ENCODE results near the gene CLPTM1L. TPM values are rescaled to one million over a fixed set of nuclear protein-coding genes. Genes with fewer than 3 reads are reported as not detected.

CLPTM1L gene
- 215 and 519 TPM in 2 replicates for total RNA-seq (2011; cell fraction: chromatin; rRNA removed; ENCODE audit: low replicate concordance)
- 574 and 584 TPM in 2 replicates for total RNA-seq (2011; cell fraction: nucleolus; rRNA removed)
- 409 and 456 TPM in 2 replicates for total RNA-seq (2011; cell fraction: nucleoplasm; rRNA removed)
- total RNA-seq (2014; rRNA removed), result 217 and 249 TPM in 2 replicates
- 132 and 136 TPM in 2 replicates for total RNA-seq (2014; rRNA removed; fragmentation: Illumina TruSeq; extraction: Trizol)
- total RNA-seq (2015; rRNA removed; fragmentation: Illumina TruSeq; extraction: Trizol), result 177 and 179 TPM in 2 replicates
- 145 and 152 TPM in 2 replicates for total RNA-seq (2021)
- polyA plus RNA-seq (2011; rRNA removed), result 130 and 184 TPM in 2 replicates
- polyA plus RNA-seq (2011; cell fraction: cytosol; rRNA removed), result 150 and 221 TPM in 2 replicates
- 196 and 245 TPM in 2 replicates for polyA plus RNA-seq (2011; cell fraction: nucleus; rRNA removed)
- polyA plus RNA-seq (2012), result 110 and 155 TPM in 2 replicates
- polyA plus RNA-seq (2014; fragmentation: Illumina TruSeq; extraction: Trizol), result 198 and 213 TPM in 2 replicates
- 10 to 100 TPM in 1 of 2 experiments, 1 to 10 TPM in 1; 3.5 to 14.1 TPM for polyA plus RNA-seq (2014; fragmentation: Nextera tagmentation; extraction: Ambion mirVana)
- 180 and 181 TPM in 2 replicates for polyA plus RNA-seq (2014; rRNA removed)
- polyA minus RNA-seq (2011; rRNA and poly(A)+ RNA removed), result 112 and 228 TPM in 2 replicates
- 74.7 and 93.6 TPM in 2 replicates for polyA minus RNA-seq (2011; cell fraction: cytosol; rRNA and poly(A)+ RNA removed)
- polyA minus RNA-seq (2011; cell fraction: nucleus; rRNA and poly(A)+ RNA removed), result 73.0 and 82.1 TPM in 2 replicates
- Bru-seq, nascent RNA, result percentile 84 among the genes with signal in this experiment
- percentile 80 among the genes with signal in this experiment for BruChase-seq, experiment 1, labeled RNA remaining after a 2-hour chase
- BruChase-seq, experiment 2, labeled RNA remaining after a 6-hour chase, result percentile 87 among the genes with signal in this experiment
- long read RNA-seq, experiment 1, transcript CLPTM1L-216 (16 exons, 2,032 nt), result minor isoform, 20 of 1,961 reads
- long read RNA-seq, experiment 1, transcript CLPTM1L-215 (4 exons, 382 nt), result minor isoform, 11 of 1,961 reads
- long read RNA-seq, experiment 1, transcript CLPTM1L-201 (17 exons, 2,500 nt), result major isoform, 1,375 of 1,961 reads
- long read RNA-seq, experiment 1, partial matches to known transcripts, result 209 of 1,961 reads
- long read RNA-seq, experiment 1, other reads (novel, unspliced or antisense), result 344 of 1,961 reads
- long read RNA-seq, experiment 2, transcript CLPTM1L-201 (17 exons, 2,500 nt), result major isoform, 88 of 156 reads
- long read RNA-seq, experiment 2, partial matches to known transcripts, result 38 of 156 reads
- long read RNA-seq, experiment 2, other reads (novel, unspliced or antisense), result 29 of 156 reads
- long read RNA-seq, experiment 3, partial matches to known transcripts, result 6 of 30 reads
- long read RNA-seq, experiment 3, other reads (novel, unspliced or antisense), result 17 of 30 reads

- H3K36me3 ChIP-seq (ENCODE audit: control insufficient read depth, insufficient read depth, low read length), result peaks cover 40% of the 10 kb centered on the region
- ATAC-seq (peak; percentile 86), FAIRE-seq (peak; percentile 49), DNase-seq (ENCODE audit: extremely low read depth in 1 of 4, low spot score in 3 of 4) (peak; percentile 96 to 98 (median 98))
- TSS peak; percentile 85 for BruUV-seq (replicated peaks)
- H3K4me3 ChIP-seq, result peak within 1 kb of the TSS; percentile 99
- H2AFZ ChIP-seq (ENCODE audit: low read depth, low read length), result peak within 1 kb of the TSS; percentile 91
- H3K9me1 ChIP-seq (ENCODE audit: control insufficient read depth, insufficient read depth, low read length), result no peaks in the 10 kb centered on the region
- in situ Hi-C loops (cut with MboI) (no loop called here), intact Hi-C loops (cut with micrococcal nuclease) (no loop called here)
- H4K20me1 ChIP-seq (replicated peaks; ENCODE audit: control insufficient read depth, insufficient read depth, low read length), result peaks cover 4% of the 10 kb centered on the region; the same call in 1 of the 2 replicates
- H3K27ac ChIP-seq (ENCODE audit: extremely low read depth, low read depth, low read length), result peak within 1 kb of the TSS; percentile 78
- peak within 1 kb of the TSS; percentile 97 to 99 for H3K9ac ChIP-seq (ENCODE audit: insufficient read depth in 1 of 2, low read depth in 2 of 2, low read length in 2 of 2)
- CTCF ChIA-PET (ENCODE audit: low intra/inter-chr PET ratio), result no interaction called here
- POLR2A ChIA-PET, result interaction anchor here (0.6 to 2.9 kb wide), 6 partner anchors 8 to 575 kb away, joined by 3 to 19 read pairs (median 3); no protein-coding TSS in a partner anchor
- peaks cover 41% of the 10 kb centered on the region for H3K79me2 ChIP-seq (ENCODE audit: control insufficient read depth, insufficient read depth, low read length)
- no peaks in the 10 kb centered on the region for H3K9me3 ChIP-seq (replicated peaks; ENCODE audit: control insufficient read depth, insufficient read depth, low read depth, low read length)
- H3K4me2 ChIP-seq (ENCODE audit: insufficient read depth, low read length), result peak within 1 kb of the TSS; percentile 97
- peaks cover 15 to 34% of the 10 kb centered on the region in 2 experiments; a peak in 4 of 5 replicates for H3K4me1 ChIP-seq (replicated peaks in 1 of 2; ENCODE audit: control insufficient read depth in 2 of 2, insufficient read depth in 2 of 2, low read length in 2 of 2)
- H3K27me3 ChIP-seq (ENCODE audit: control insufficient read depth in 2 of 2, insufficient read depth in 2 of 2, low read length in 2 of 2), result no peaks in the 10 kb centered on the region
- under 1% methylated on average over 72 of the region's 87 CpGs for WGBS (ENCODE audit: insufficient coverage, low coverage, missing lambda C conversion rate)
- TF ChIP-seq GTF3C2 (IDR thresholded peaks at IDR 0.05; ENCODE audit: borderline replicate concordance, extremely low read depth, insufficient read length) (no peak), DDX20 (tag; IDR thresholded peaks at IDR 0.05; ENCODE audit: low read depth) (no peak), MAZ (CRISPR knock-in tag; conservative IDR thresholded peaks at IDR 0.05 in 1 of 2, IDR thresholded peaks at IDR 0.05 in 1 of 2) (peak in 1 of 2 experiments; percentile 92; a peak in 3 of 4 replicates), GABPA (tag; conservative IDR thresholded peaks at IDR 0.05; ENCODE audit: low read depth) (peak; percentile 98), ZHX1 (conservative IDR thresholded peaks at IDR 0.05; ENCODE audit: low read length) (0 out of 2 replicates have a peak, but pooled peaks have one; percentile 11), GATAD2A (IDR thresholded peaks at IDR 0.05) (no peak), NFXL1 (CRISPR knock-in tag; IDR thresholded peaks at IDR 0.05) (no peak), PHF20 (IDR thresholded peaks at IDR 0.05; ENCODE audit: partially characterized antibody) (peak; percentile 99), TAF7 (tag; IDR thresholded peaks at IDR 0.05) (no peak)
These were observed at the start of gene CLPTM1L for GRCh38 chr5:1344975-1345838. TSS of gene CLPTM1L (minus strand) at chr5:1345099. CDS start at chr5:1344841, 258 bp downstream.

Measured in K562 (cell line).